ENCODE data around the gene IL1RAPL1.

Gene IL1RAPL1

DNA sequence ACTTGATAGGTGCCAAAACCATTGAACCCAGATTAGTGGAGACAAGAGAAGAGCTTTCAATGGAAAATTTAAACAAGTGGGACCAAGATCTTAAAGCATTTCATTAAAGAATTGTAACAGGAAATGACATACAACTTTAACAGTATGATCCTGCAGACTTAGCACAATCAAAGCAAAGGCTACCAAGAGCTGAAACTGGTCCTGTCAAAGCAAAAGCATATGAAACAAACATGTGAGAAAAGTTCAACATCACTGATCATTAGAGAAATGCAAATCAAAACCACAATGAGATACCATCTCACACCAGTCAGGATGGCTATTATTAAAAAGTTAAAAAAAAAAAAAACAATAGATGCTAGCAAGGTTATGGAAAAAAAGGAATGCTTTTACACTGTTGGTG is 425.6 kb downstream of the IL1RAPL1 start (continued):
- TF ChIP-seq, protein P1, sequence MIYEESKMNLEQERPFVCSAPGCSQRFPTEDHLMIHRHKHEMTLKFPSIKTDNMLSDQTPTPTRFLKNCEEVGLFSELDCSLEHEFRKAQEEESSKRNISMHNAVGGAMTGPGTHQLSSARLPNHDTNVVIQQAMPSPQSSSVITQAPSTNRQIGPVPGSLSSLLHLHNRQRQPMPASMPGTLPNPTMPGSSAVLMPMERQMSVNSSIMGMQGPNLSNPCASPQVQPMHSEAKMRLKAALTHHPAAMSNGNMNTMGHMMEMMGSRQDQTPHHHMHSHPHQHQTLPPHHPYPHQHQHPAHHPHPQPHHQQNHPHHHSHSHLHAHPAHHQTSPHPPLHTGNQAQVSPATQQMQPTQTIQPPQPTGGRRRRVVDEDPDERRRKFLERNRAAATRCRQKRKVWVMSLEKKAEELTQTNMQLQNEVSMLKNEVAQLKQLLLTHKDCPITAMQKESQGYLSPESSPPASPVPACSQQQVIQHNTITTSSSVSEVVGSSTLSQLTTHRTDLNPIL (CRISPR knock-in tag; IDR thresholded peaks at IDR 0.05; ENCODE audit: low read depth) = no peak

GRCh38 chrX:29023207-29023606 is 436.0 kb downstream of the IL1RAPL1 start:
- TF ChIP-seq ARNTL (CRISPR knock-in tag; IDR thresholded peaks at IDR 0.05; ENCODE audit: borderline replicate concordance, low read depth) (no peak), TCF4 (CRISPR knock-in tag; IDR thresholded peaks at IDR 0.05; ENCODE audit: borderline replicate concordance) (no peak), SNAI2 (CRISPR knock-in tag; IDR thresholded peaks at IDR 0.05) (no peak), RARB (CRISPR knock-in tag; IDR thresholded peaks at IDR 0.05) (no peak), ZFP30 (CRISPR knock-in tag; IDR thresholded peaks at IDR 0.05) (no peak), BACH2 (CRISPR knock-in tag; IDR thresholded peaks at IDR 0.05; ENCODE audit: borderline replicate concordance) (no peak), POU6F1 (CRISPR knock-in tag; IDR thresholded peaks at IDR 0.05; ENCODE audit: borderline replicate concordance, low read depth) (no peak), TOX (CRISPR knock-in tag; IDR thresholded peaks at IDR 0.05; ENCODE audit: borderline replicate concordance) (no peak), OSR1 (CRISPR knock-in tag; IDR thresholded peaks at IDR 0.05) (no peak), GLIS3 (CRISPR knock-in tag; IDR thresholded peaks at IDR 0.05) (no peak), ZC3H10 (CRISPR knock-in tag; IDR thresholded peaks at IDR 0.05) (no peak), CSDC2 (CRISPR knock-in tag; IDR thresholded peaks at IDR 0.05) (no peak), PPARA (CRISPR knock-in tag; IDR thresholded peaks at IDR 0.05; ENCODE audit: borderline replicate concordance) (no peak), ESRRG (CRISPR knock-in tag; IDR thresholded peaks at IDR 0.05) (no peak)
- TF ChIP-seq, protein P1 (CRISPR knock-in tag; IDR thresholded peaks at IDR 0.05; ENCODE audit: low read depth) = no peak
- TF ChIP-seq, protein P2, sequence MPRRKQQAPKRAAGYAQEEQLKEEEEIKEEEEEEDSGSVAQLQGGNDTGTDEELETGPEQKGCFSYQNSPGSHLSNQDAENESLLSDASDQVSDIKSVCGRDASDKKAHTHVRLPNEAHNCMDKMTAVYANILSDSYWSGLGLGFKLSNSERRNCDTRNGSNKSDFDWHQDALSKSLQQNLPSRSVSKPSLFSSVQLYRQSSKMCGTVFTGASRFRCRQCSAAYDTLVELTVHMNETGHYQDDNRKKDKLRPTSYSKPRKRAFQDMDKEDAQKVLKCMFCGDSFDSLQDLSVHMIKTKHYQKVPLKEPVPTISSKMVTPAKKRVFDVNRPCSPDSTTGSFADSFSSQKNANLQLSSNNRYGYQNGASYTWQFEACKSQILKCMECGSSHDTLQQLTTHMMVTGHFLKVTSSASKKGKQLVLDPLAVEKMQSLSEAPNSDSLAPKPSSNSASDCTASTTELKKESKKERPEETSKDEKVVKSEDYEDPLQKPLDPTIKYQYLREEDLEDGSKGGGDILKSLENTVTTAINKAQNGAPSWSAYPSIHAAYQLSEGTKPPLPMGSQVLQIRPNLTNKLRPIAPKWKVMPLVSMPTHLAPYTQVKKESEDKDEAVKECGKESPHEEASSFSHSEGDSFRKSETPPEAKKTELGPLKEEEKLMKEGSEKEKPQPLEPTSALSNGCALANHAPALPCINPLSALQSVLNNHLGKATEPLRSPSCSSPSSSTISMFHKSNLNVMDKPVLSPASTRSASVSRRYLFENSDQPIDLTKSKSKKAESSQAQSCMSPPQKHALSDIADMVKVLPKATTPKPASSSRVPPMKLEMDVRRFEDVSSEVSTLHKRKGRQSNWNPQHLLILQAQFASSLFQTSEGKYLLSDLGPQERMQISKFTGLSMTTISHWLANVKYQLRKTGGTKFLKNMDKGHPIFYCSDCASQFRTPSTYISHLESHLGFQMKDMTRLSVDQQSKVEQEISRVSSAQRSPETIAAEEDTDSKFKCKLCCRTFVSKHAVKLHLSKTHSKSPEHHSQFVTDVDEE (CRISPR knock-in tag; IDR thresholded peaks at IDR 0.05) = no peak
- ATAC-seq = no peak

DNA sequence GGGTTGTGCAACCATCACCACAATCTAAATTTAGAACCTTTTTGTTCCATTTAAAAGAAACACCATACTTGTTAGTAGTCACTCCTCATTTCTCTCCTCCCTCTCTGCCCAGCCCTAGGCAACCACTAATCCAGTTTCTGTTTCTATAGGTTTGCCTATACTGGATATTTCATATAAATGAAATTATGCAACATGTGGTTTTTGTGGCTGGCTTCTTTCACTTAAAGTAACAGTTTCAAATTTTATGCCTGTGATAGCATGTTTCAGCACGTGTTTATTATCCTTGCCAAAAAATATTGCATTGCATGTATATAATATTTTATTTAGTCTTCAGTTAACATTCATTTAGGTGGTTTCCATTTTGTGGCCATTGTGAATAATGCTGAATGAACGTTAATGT is 437.6 kb downstream of the IL1RAPL1 start:
- ATAC-seq = no peak
- TF ChIP-seq ZNF70 (CRISPR knock-in tag; IDR thresholded peaks at IDR 0.05) (no peak), ZFP3 (CRISPR knock-in tag; IDR thresholded peaks at IDR 0.05) (no peak), ZFP30 (CRISPR knock-in tag; IDR thresholded peaks at IDR 0.05) (no peak), ZC3H10 (CRISPR knock-in tag; IDR thresholded peaks at IDR 0.05) (no peak), ISL1 (CRISPR knock-in tag; IDR thresholded peaks at IDR 0.05) (no peak), OSR1 (CRISPR knock-in tag; IDR thresholded peaks at IDR 0.05) (no peak), TOX (CRISPR knock-in tag; IDR thresholded peaks at IDR 0.05; ENCODE audit: borderline replicate concordance) (no peak), TCF4 (CRISPR knock-in tag; IDR thresholded peaks at IDR 0.05; ENCODE audit: borderline replicate concordance) (no peak), CSRNP3 (CRISPR knock-in tag; IDR thresholded peaks at IDR 0.05) (no peak), SNAI2 (CRISPR knock-in tag; IDR thresholded peaks at IDR 0.05) (no peak), ZNF8 (CRISPR knock-in tag; IDR thresholded peaks at IDR 0.05) (no peak), ARNTL (CRISPR knock-in tag; IDR thresholded peaks at IDR 0.05; ENCODE audit: borderline replicate concordance, low read depth) (no peak), RARB (CRISPR knock-in tag; IDR thresholded peaks at IDR 0.05) (no peak)
- TF ChIP-seq, protein P1 (CRISPR knock-in tag; IDR thresholded peaks at IDR 0.05; ENCODE audit: low read depth) = no peak

Data from SK-N-SH treated with all-trans-retinoic acid at 6 μM for 48 hours (cell line).